A375 (cell line): ENCODE data around the gene BACH2. TPM values are rescaled to one million over a fixed set of nuclear protein-coding genes. Genes with fewer than 3 reads are reported as not detected.

Source experiments
- small RNA-seq: library from RNA; depleted of rRNA; stranded (forward); fragments of <200 nt; gene quantifications from one replicate; pipeline ENCODE3, GENCODE V24; 2014
- total RNA-seq: library from RNA; depleted of rRNA; stranded (reverse); fragments of >200 nt; shearing (Covaris generic); gene quantifications from 2 replicates; pipeline ENCODE4 v1.2.3, GENCODE V29; 2014; rRNA removed

BACH2 gene
- total RNA-seq: 1.1 and 2.7 TPM in 2 replicates

DNA sequence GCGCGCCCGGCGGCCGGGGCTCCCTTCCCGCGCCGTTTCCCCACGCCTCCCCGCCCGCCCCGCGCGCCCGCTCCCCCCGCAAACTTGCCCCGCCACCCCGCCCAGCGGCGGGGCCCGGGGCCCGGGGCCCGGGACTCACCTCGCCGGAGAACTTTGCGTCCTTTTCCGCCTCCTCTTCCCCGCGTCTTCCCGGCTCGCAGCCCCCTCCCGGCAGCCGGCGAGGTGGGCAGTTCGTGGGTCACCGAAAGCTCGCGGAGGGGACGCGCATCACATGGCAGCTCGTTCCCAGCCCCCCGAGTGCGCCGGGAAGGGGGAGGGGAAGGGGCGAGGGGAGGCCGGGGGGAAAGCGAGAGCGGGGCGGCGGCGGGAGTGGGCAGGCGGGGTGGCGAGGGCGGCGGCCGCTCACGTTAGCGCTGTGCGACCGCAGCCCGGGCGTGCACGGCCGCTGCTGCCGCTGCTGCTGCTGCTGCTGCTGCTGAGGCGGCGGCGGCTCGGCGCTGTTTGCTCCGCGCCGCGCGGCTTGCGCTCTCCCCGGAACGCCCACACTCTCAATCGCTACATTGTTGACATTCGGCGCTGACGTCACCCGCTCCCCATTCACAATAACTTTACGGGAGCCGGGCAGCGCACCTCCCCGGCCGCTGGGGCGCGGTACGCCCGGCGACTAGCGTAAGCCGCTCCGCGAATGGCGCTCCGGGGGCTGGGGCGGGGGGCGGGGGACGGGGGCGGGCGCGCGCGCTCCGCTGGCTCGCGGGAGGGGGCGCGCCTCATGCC is at the start of gene BACH2:
Gene BACH2, minus strand, starts transcription at position 503 of the 774 bp plus-strand sequence. CDS start 287,999 bp downstream, outside the sequence.

DNA sequence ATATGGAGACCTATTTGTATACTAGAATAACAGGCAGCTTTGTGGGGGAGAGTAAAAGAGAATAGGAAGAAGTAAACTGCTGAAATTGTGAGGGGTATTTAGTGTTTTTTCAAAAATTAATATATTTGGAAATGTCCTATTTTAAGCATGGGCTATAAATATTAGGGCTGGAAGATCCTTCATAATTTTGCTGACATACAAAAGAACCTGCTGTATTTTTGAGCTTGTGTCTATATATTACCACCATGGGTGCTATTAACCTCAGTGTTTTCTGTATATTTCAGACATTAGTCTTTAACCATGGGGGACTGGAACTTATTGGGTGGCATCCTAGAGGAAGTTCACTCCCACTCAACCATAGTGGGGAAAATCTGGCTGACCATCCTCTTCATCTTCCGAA is 402.5 kb downstream of the BACH2 start, which contains the start of gene GJA10:
Gene GJA10, plus strand, starts transcription at position 301 of the 400 bp plus-strand sequence. Its CDS starts 0 bp downstream, at position 301.

Small RNA genes within 50 kb of the gene (small RNA-seq; reads per million reads assigned to genes)
- gene MIR4464 (not detected), gene RF00019 (not detected), gene RN7SKP110 (not detected)
